Psoas muscle (tissue), 8 donors: ENCODE results near the gene TMEM258. TPM values are rescaled to one million over a fixed set of nuclear protein-coding genes. Genes with fewer than 3 reads are reported as not detected.

ENCODE experiments used
- ATAC-seq, 4 donors: fragments of 200-7000 bp; cut with Tn5 transposase; one replicate each; pipeline ENCODE4 v1.9.1; 2020; ENCODE audit warnings: moderate library complexity in 3 of 4, mild to moderate bottlenecking in 2 of 4
- DNase-seq, 2 donors: peaks; one replicate each; pipeline ENCODE4 v3.0.0-alpha.2; 2020
- H3K27ac ChIP-seq: fragments of 200-600 bp; one replicate; pipeline ENCODE4 v1.8.0; 2022
- H3K27me3 ChIP-seq, 3 donors: fragments of 200-600 bp in 1 of 3; one replicate each; pipeline versions ENCODE4 v1.6.1 to v1.8.0; 2013 to 2022; ENCODE audit warnings: low read length in 2 of 3, mild to moderate bottlenecking in 2 of 3, moderate library complexity in 1 of 3; ENCODE audit not compliant: insufficient read depth in 3 of 3
- H3K36me3 ChIP-seq, 2 donors: fragments of 200-600 bp in 1 of 2; one replicate each; pipeline versions ENCODE4 v1.6.1 to v1.8.0; 2013 to 2022; ENCODE audit warnings: low read depth in 1 of 2, mild to moderate bottlenecking in 1 of 2, moderate library complexity in 1 of 2; ENCODE audit not compliant: insufficient read depth in 1 of 2
- H3K4me1 ChIP-seq: fragments of 200-600 bp; one replicate; pipeline ENCODE4 v1.8.0; 2022
- H3K4me3 ChIP-seq: fragments of 200-600 bp; one replicate; pipeline ENCODE4 v1.8.0; 2022; ENCODE audit warnings: mild to moderate bottlenecking
- H3K9me3 ChIP-seq: fragments of 200-600 bp; one replicate; pipeline ENCODE4 v1.8.0; 2022
- CTCF ChIP-seq: fragments of 200-600 bp; IDR thresholded peaks from one replicate; pipeline ENCODE4 v1.8.0; 2022; ENCODE audit warnings: antibody characterized with exemption
- WGBS, 3 donors: extraction: QIAGEN DNeasy Blood & Tissue Kit; methylation state at CpG; one replicate each; pipeline versions ENCODE4 v1.1.6 to v1.1.7; 2013; 5-methylcytosine and 5-hydroxymethylcytosine counted together
- intact Hi-C, 2 donors: fragments of 100-400 bp; cut with DNase I; formaldehyde crosslinking; loops; one replicate each; pipeline versions ENCODE4 v1.11.0 to v1.14.2; 2022
- polyA plus RNA-seq, 3 donors: library from polyadenylated mRNA; stranded (reverse); fragments of 200-250 nt; gene quantifications; one replicate each; pipeline ENCODE4 v1.2.3, GENCODE V29; 2013
- total RNA-seq, 4 donors: library from RNA; stranded (reverse); fragmentation: NEBNext Ultra II Directional in 2 of 4; extraction: Animal tissue kit (Norgen Biotek cat#: 25700) in 2 of 4; gene quantifications; one replicate each; pipeline versions ENCODE4 v1.2.1 to v1.2.4, GENCODE V29; 2021 to 2023
- donor health status: healthy with polysubstance abuse.
- donor health status: DM: no; HTN: no; CAD: no; lungs with moderate emphysema.
- donor health status: Bipolar disorder and iron deficiency.
- donor health status: healthy.
- donor health status: DM: yes; HTN: yes; CAD: no.
- donor health status: DM: no; HTN: no; CAD: no.
- donor health status: DM: no; HTN: no; CAD: no.
- donor health status: DM: yes; HTN: yes; CAD: no.

TMEM258 gene
- total and polyA plus RNA-seq, 7 donors, result 76.0 to 177 (median 93.2) TPM

DNA sequence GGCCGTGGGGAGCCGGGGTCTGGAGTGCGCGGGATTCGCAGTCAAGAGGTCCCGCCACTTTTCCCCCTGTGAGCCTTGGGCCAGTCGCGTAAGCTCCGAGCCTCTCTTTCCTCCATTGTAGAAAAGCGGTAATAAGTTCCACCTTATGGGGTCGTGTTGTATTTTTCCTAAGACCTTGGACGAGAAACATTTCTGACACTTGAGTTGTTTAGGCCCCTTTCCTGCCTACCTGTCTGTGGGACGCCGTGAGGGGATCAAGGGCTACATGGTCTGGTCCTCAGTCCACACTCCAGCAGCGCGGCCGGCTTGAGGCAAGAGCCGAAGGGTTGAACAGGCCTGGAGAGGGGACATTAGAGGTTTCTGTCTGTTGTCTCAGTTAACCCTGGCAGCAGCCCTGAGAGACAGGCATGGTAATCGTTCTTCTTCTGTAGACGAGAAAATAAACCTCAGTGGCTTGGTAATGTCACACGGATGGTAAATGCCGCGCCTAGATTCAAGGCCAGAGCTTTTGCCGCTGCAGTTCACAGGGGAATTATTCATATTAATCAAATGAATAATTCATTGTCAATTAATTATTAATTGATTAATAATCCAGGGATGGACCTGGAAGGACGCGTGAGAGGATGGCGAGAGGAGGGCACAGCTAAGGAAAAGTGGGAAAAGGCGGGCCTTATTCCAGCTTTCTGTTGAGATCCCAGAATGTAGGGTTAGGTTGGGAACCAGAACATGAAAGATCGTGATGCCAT is 857 bp upstream of the TMEM258 start:
- H3K4me3 ChIP-seq, result peak overlapping the region; percentile 86
- ATAC-seq (peak in 3 of 4 donors; percentile 21 to 30 (median 23)), DNase-seq (peak in 1 of 2 donors; percentile 44)
- peaks cover 6 to 30% of the 10 kb centered on the region in 2 donors for H3K36me3 ChIP-seq
- peak overlapping the region; percentile 97 for H3K27ac ChIP-seq
- no peak for TF ChIP-seq CTCF
- peaks cover 20% of the 10 kb centered on the region for H3K4me1 ChIP-seq
- intact Hi-C loops, result loop anchor here (5.0 to 10.0 kb wide), 3 partner anchors 99 to 162 kb away; partner anchors contain the start of genes BEST1 (in 1 of the 2) and FADS3 (in 1 of the 2)
- no peaks in the 10 kb centered on the region for H3K9me3 ChIP-seq
- 3 to 4% (median 4%) methylated on average over 29 of the region's 29 CpGs for WGBS, 3 donors
- no peaks in the 10 kb centered on the region for H3K27me3 ChIP-seq

DNA sequence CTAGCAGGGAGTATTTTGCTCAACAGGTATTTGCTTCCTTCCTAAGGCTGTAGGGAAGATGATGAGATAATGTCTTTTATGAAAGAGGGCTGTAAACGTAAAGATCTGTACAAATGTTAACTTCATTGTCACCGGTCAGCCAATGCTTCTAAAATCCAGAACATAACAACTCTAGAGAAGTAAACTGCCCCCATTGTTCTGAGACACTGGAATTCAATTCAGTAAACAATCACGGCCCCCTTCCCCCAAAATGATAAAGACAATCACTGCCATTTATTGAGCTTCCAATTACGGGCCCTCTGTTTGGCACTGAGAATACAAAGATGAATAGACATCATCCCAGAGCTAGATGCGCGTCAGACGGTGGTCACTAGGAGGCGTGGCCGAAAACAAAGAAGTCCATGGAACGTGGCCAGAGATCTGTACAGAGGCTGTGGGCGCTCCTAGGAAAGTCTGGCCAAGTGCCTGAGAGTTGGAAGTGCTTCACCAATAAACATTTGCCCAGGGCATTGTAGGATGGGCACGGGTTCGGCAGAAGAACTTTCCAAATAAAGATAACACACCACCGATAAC is 576 bp downstream of the TMEM258 start:
- intact Hi-C loops, result loop anchor here (5.0 to 10.0 kb wide), 3 partner anchors 100 to 163 kb away; partner anchors contain the start of genes BEST1 (in 1 of the 2) and FADS3 (in 1 of the 2)
- Histone ChIP-seq H3K4me3 (peak overlapping the region; percentile 86), H3K36me3 (peaks cover 6 to 45% of the 10 kb centered on the region in 2 donors), H3K4me1 (peaks cover 17% of the 10 kb centered on the region), H3K27me3 (no peaks in the 10 kb centered on the region), H3K27ac (peak overlapping the region; percentile 97), H3K9me3 (no peaks in the 10 kb centered on the region)
- whole genome bisulfite sequencing, 3 donors, result 2 to 4% (median 3%) methylated on average over 14 of the region's 14 CpGs
- DNase-seq, result peak; percentile 61 to 74
- ATAC-seq, result peak; percentile 47 to 73 (median 58)
- no peak for TF ChIP-seq CTCF

DNA sequence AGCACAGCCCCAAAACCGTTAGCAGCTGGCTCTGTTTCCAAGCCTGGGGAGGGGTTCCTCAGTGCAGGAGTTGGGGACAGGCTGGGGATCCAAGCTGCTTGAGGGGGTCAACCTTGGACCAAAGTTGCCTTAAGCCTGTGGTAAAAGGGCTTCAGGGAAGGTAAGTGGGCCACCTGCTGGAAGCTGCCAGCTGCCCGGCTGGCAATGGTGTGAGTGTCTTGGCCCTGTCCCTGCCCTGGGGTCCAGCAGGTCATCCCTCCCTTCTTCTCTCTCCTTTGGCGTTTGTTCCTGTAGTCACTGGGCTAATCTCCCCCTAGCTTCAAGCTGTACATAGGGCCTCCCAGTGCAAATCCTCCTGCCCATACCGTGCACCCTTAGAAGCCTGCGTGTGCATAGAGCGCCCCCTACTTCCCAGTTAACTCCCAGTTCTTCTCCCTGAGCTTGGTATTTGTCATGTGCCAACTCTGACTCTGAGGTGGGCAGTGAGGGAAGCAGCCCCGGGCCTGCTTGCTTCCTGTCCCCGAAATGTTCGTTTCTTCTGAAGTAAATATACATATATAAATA is 4.4 kb downstream of the TMEM258 start:
- ATAC-seq, result no peak
- 54 to 58% (median 58%) methylated on average over 9 of the region's 9 CpGs for WGBS, 3 donors

DNA sequence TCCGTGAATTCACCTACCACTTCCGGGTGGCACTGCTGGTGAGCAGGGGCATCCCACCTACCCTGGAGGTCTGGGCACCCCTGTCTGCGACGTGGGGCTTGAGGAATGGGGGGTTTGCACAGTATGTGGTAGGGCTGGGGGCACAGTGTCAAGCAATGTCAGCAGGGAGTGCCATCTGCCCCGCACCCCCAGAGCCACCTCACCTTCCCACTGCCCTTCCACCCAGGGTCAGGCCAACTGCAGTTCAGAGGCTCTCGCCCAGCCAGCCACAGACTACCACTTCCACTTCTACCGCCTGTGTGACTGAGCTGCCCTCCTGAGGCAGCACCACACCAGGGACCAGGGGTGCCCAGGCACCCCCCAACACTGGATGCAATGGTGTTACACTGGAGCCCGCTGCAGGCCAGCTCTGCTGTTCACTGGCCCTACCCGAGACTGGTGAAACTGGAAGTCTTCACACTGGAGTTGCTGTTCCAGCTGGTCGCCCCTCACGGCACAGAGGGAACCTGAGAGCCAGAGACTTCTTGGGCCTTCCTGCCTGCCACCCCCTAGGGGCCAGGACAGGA is 6.5 kb downstream of the TMEM258 start:
- intact Hi-C loops, result no loop called here
- H3K27ac ChIP-seq, result no peak overlapping the region
- no peaks in the 10 kb centered on the region for H3K27me3 ChIP-seq
- no peak overlapping the region for H3K4me3 ChIP-seq
- peaks cover 6 to 61% of the 10 kb centered on the region in 2 donors for H3K36me3 ChIP-seq
- no peaks in the 10 kb centered on the region for H3K9me3 ChIP-seq
- H3K4me1 ChIP-seq, result peaks cover under 1% of the 10 kb centered on the region
- TF ChIP-seq CTCF, result no peak
- peak in 1 of 2 donors; percentile 46 for DNase-seq
- no peak for ATAC-seq
- whole genome bisulfite sequencing, 3 donors, result 83 to 91% (median 85%) methylated on average over 9 to 11 of the region's 11 CpGs

More for the DNA sequence above, 4.4 kb downstream of the TMEM258 start:
- Histone ChIP-seq H3K9me3 (no peaks in the 10 kb centered on the region), H3K27me3 (no peaks in the 10 kb centered on the region), H3K4me3 (no peak overlapping the region), H3K4me1 (peaks cover 9% of the 10 kb centered on the region), H3K27ac (no peak overlapping the region), H3K36me3 (peaks cover 6 to 61% of the 10 kb centered on the region in 2 donors)
- TF ChIP-seq CTCF, result peak; percentile 8
- intact Hi-C loops, result no loop called here
- peak in 1 of 2 donors; percentile 19 for DNase-seq
